Stimulated activated CD8-positive, alpha-beta memory T cell treated with anti-CD3 and anti-CD28 coated beads, Interleukin-12 subunit alpha, Interleukin-12 subunit beta, amount 100 ng/mL, for 4 hours (primary cell): ENCODE data around the gene GRID2.
"Not testable (repeated sequence)": the region's sequence is repeated elsewhere in the genome, so short reads cannot be mapped to it uniquely, and the experiment has no call there.

Experiments
- DNase-seq: peaks from one replicate; pipeline ENCODE4 v3.0.0-alpha.2; 2020; ENCODE audit warnings: low read depth

Gene GRID2

GRCh38 chr4:93199492-93199891 lies 895.7 kb downstream of the GRID2 start:
- no peak for DNase-seq

- no peak for DNase-seq
Measured at GRCh38 chr4:93201471-93202096, 897.8 kb downstream of the GRID2 start.

GRCh38 chr4:93203708-93204107 lies 899.9 kb downstream of the GRID2 start:
- DNase-seq = no peak

GRCh38 chr4:93212250-93212649 lies 908.5 kb downstream of the GRID2 start:
- DNase-seq = no peak

GRCh38 chr4:93216646-93217045 lies 912.9 kb downstream of the GRID2 start:
- DNase-seq = no peak

GRCh38 chr4:93217431-93217830 lies 913.7 kb downstream of the GRID2 start:
- DNase-seq = no peak

GRCh38 chr4:93221771-93222170 lies 918.0 kb downstream of the GRID2 start:
- no peak for DNase-seq

GRCh38 chr4:93228021-93228420 lies 924.3 kb downstream of the GRID2 start:
- no peak for DNase-seq

- DNase-seq = no peak
Measured at GRCh38 chr4:93232883-93233282, 929.1 kb downstream of the GRID2 start.

GRCh38 chr4:93237521-93237920 lies 933.8 kb downstream of the GRID2 start:
- no peak for DNase-seq

- DNase-seq = no peak
Measured at GRCh38 chr4:93243262-93243661, 939.5 kb downstream of the GRID2 start.

- DNase-seq = no peak
Measured at GRCh38 chr4:93261207-93261606, 957.4 kb downstream of the GRID2 start.

- no peak for DNase-seq
Measured at GRCh38 chr4:93263166-93263565, 959.4 kb downstream of the GRID2 start.

GRCh38 chr4:93267747-93268146 lies 964.0 kb downstream of the GRID2 start:
- DNase-seq = no peak

- no peak for DNase-seq
Measured at GRCh38 chr4:93285346-93285745, 981.6 kb downstream of the GRID2 start.

GRCh38 chr4:93289241-93289640 lies 985.5 kb downstream of the GRID2 start:
- DNase-seq = no peak

GRCh38 chr4:93289831-93290230 lies 986.1 kb downstream of the GRID2 start:
- no peak for DNase-seq

- no peak for DNase-seq
Measured at GRCh38 chr4:93299118-93299517, 995.4 kb downstream of the GRID2 start.

- DNase-seq = not testable (repeated sequence)
Measured at GRCh38 chr4:93300780-93301555, 997.2 kb downstream of the GRID2 start.

GRCh38 chr4:93302310-93302709 lies 998.5 kb downstream of the GRID2 start:
- no peak for DNase-seq

- DNase-seq = no peak
Measured at GRCh38 chr4:93303440-93303839, 999.7 kb downstream of the GRID2 start.

- DNase-seq = no peak
Measured at GRCh38 chr4:93312299-93312698, 1008.5 kb downstream of the GRID2 start.

- DNase-seq = no peak
Measured at GRCh38 chr4:93313197-93313596, 1009.4 kb downstream of the GRID2 start.

GRCh38 chr4:93317057-93317456 lies 1013.3 kb downstream of the GRID2 start:
- DNase-seq = no peak
